ENCODE data around the gene COPZ1.
"Not testable (repeated sequence)": the region's sequence is repeated elsewhere in the genome, so short reads cannot be mapped to it uniquely, and the experiment has no call there.

- TF ChIP-seq, protein P1, sequence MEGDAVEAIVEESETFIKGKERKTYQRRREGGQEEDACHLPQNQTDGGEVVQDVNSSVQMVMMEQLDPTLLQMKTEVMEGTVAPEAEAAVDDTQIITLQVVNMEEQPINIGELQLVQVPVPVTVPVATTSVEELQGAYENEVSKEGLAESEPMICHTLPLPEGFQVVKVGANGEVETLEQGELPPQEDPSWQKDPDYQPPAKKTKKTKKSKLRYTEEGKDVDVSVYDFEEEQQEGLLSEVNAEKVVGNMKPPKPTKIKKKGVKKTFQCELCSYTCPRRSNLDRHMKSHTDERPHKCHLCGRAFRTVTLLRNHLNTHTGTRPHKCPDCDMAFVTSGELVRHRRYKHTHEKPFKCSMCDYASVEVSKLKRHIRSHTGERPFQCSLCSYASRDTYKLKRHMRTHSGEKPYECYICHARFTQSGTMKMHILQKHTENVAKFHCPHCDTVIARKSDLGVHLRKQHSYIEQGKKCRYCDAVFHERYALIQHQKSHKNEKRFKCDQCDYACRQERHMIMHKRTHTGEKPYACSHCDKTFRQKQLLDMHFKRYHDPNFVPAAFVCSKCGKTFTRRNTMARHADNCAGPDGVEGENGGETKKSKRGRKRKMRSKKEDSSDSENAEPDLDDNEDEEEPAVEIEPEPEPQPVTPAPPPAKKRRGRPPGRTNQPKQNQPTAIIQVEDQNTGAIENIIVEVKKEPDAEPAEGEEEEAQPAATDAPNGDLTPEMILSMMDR (IDR thresholded peaks at IDR 0.05; ENCODE audit: poor library complexity) = not testable (repeated sequence)
- TF ChIP-seq EZH2 (IDR thresholded peaks at IDR 0.05; ENCODE audit: borderline replicate concordance); EZH2phosphoT487 (IDR thresholded peaks at IDR 0.05; ENCODE audit: low read depth, severe bottlenecking, unreplicated experiment): not testable (repeated sequence)
These were observed 645 bp downstream of the COPZ1 start for GRCh38 chr12:54325442-54326109.
